22Rv1 (cell line): ENCODE results near the gene NCKAP1.

Experiments used
- H3K27ac ChIP-seq: fragments of 450-650 bp; 2 replicates; pipeline ENCODE4 v1.5.1; 2017
- ZFX ChIP-seq: fragments of 450-650 bp; IDR thresholded peaks from 2 replicates; pipeline ENCODE4 v1.6.1; 2017; ENCODE audit warnings: antibody characterized with exemption, borderline replicate concordance
- TF ChIP-seq, protein P1 (sequence below): fragments of 450-650 bp; IDR thresholded peaks from 2 replicates; pipeline ENCODE4 v1.5.1; 2017; ENCODE audit warnings: mild to moderate bottlenecking

The NCKAP1 gene

DNA sequence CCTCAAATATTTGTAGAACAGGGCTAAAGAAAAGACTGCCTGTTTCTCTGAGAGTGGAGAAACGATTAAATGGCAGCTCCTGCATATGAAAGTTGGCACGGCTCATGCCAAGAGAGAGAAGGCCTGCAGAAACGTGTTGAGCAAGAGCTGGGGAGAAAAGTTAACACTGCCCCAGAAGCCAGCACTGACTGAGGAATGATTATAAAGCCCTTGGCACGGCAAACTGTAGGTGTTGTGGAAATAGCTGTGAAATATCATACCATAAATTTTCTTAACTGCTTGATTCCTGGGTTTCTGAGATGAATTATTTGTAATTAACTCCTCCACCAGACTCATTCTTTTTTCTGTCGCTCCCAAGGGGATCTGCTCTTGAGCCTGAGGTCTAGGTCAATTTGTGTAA is 176.2 kb downstream of the NCKAP1 start:
- H3K27ac ChIP-seq: no peak overlapping the region
- TF ChIP-seq, protein P1, sequence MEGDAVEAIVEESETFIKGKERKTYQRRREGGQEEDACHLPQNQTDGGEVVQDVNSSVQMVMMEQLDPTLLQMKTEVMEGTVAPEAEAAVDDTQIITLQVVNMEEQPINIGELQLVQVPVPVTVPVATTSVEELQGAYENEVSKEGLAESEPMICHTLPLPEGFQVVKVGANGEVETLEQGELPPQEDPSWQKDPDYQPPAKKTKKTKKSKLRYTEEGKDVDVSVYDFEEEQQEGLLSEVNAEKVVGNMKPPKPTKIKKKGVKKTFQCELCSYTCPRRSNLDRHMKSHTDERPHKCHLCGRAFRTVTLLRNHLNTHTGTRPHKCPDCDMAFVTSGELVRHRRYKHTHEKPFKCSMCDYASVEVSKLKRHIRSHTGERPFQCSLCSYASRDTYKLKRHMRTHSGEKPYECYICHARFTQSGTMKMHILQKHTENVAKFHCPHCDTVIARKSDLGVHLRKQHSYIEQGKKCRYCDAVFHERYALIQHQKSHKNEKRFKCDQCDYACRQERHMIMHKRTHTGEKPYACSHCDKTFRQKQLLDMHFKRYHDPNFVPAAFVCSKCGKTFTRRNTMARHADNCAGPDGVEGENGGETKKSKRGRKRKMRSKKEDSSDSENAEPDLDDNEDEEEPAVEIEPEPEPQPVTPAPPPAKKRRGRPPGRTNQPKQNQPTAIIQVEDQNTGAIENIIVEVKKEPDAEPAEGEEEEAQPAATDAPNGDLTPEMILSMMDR: no peak
- TF ChIP-seq ZFX: no peak

DNA sequence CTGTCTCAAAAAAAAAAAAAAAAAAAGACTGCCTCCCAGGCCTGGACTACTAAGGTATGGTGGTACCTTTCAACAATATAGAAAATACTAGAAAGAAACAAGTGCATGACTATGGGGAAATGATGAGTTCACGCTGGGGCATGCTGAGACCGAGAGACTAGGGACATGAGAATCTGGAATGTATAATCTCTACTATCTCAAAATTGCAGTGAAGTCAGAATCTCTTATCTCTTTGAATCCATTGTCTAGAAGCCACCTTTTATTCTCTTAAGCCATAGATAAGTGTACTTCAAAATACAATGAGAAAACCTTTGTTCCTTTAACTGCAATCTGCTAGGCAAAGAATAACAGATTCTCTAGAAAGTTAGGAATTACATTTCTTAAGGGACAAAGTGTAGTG is 177.4 kb downstream of the NCKAP1 start:
- TF ChIP-seq ZFX: no peak
- TF ChIP-seq, protein P1: no peak
- no peak overlapping the region for H3K27ac ChIP-seq
